ENCODE measurements around the gene DHX30. TPM values are rescaled to one million over a fixed set of nuclear protein-coding genes. Genes with fewer than 3 reads are reported as not detected.
"Not testable (repeated sequence)": the region's sequence is repeated elsewhere in the genome, so short reads cannot be mapped to it uniquely, and the experiment has no call there.

DHX30 gene
- total RNA-seq, 1 donor from 2014 or later: 55.0 TPM

- Histone ChIP-seq H3K9me3 (no peaks in the 10 kb centered on the region), H3K36me3 (peaks cover 0 to 39% of the 10 kb centered on the region in 2 donors), H3K27me3 (no peaks in the 10 kb centered on the region), H3K4me3 (peak overlapping the region; percentile 64 to 90), H3K27ac (peak overlapping the region; percentile 89), H3K4me1 (peaks cover 27% of the 10 kb centered on the region)
- intact Hi-C loops (cut with DNase I): loop anchor here (10.0 kb wide), 1 partner anchor 169 kb away; no protein-coding TSS in a partner anchor
- TF ChIP-seq POLR2AphosphoS5 (IDR thresholded peaks at IDR 0.05; ENCODE audit: insufficient read depth in 1 of 2, low read depth in 1 of 2) (no peak), POLR2A (IDR thresholded peaks at IDR 0.05) (no peak)
- TF ChIP-seq, protein P1, sequence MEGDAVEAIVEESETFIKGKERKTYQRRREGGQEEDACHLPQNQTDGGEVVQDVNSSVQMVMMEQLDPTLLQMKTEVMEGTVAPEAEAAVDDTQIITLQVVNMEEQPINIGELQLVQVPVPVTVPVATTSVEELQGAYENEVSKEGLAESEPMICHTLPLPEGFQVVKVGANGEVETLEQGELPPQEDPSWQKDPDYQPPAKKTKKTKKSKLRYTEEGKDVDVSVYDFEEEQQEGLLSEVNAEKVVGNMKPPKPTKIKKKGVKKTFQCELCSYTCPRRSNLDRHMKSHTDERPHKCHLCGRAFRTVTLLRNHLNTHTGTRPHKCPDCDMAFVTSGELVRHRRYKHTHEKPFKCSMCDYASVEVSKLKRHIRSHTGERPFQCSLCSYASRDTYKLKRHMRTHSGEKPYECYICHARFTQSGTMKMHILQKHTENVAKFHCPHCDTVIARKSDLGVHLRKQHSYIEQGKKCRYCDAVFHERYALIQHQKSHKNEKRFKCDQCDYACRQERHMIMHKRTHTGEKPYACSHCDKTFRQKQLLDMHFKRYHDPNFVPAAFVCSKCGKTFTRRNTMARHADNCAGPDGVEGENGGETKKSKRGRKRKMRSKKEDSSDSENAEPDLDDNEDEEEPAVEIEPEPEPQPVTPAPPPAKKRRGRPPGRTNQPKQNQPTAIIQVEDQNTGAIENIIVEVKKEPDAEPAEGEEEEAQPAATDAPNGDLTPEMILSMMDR (IDR thresholded peaks at IDR 0.05): no peak
- no peak for DNase-seq (ENCODE audit: extremely low spot score in 2 of 2)
Measured at GRCh38 chr3:47825590-47825989, 22.7 kb downstream of the DHX30 start.

DNA sequence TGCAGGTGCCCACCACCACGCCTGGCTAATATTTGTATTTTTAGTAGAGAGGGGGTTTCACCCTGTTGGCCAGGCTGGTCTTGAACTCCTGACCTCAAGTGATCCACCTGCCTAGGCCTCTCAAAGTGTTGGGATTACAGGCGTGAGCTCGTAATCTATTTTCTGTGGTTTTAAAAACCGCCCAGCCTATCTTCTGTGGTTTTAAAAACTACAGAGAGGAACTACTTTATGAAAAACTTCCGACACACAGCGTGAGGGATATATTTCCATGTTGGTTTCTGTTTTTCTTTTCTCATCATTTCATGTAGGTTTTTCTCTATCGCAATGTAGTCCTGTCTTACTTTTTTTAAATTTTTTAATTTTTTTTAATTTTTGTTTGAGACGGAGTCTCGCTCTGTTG, 26.5 kb downstream of the DHX30 start:
- not testable (repeated sequence) for H3K27me3 ChIP-seq; H3K9me3 ChIP-seq; H3K27ac ChIP-seq; DNase-seq (ENCODE audit: extremely low spot score in 2 of 2); H3K4me3 ChIP-seq
- peaks cover 0 to 69% of the 10 kb centered on the region in 2 donors for H3K36me3 ChIP-seq
- intact Hi-C loops (cut with DNase I): loop anchor here (10.0 kb wide), 1 partner anchor 165 kb away; no protein-coding TSS in a partner anchor
- H3K4me1 ChIP-seq: peaks cover 21% of the 10 kb centered on the region

GRCh38 chr3:47836986-47837385, 34.0 kb downstream of the DHX30 start:
- intact Hi-C loops (cut with DNase I): loop anchor here (5.0 kb wide), 1 partner anchor 315 kb away; no protein-coding TSS in a partner anchor
- TF ChIP-seq POLR2AphosphoS5 (IDR thresholded peaks at IDR 0.05; ENCODE audit: insufficient read depth in 1 of 2, low read depth in 1 of 2) (no peak), POLR2A (IDR thresholded peaks at IDR 0.05) (no peak)
- TF ChIP-seq, protein P1 (IDR thresholded peaks at IDR 0.05): no peak

GRCh38 chr3:47838503-47838902, 35.6 kb downstream of the DHX30 start:
- DNase-seq (ENCODE audit: extremely low spot score in 2 of 2): no peak
- intact Hi-C loops (cut with DNase I): loop anchor here (5.0 kb wide), 1 partner anchor 314 kb away; no protein-coding TSS in a partner anchor
- H3K9me3 ChIP-seq: no peaks in the 10 kb centered on the region
- H3K27ac ChIP-seq: no peak overlapping the region
- H3K4me3 ChIP-seq: no peak overlapping the region
- no peaks in the 10 kb centered on the region for H3K4me1 ChIP-seq
- TF ChIP-seq, protein P1 (IDR thresholded peaks at IDR 0.05): no peak
- TF ChIP-seq POLR2A (IDR thresholded peaks at IDR 0.05) (no peak), POLR2AphosphoS5 (IDR thresholded peaks at IDR 0.05; ENCODE audit: insufficient read depth in 1 of 2, low read depth in 1 of 2) (no peak)
- peaks cover 3 to 70% of the 10 kb centered on the region in 2 donors for H3K36me3 ChIP-seq
- no peaks in the 10 kb centered on the region for H3K27me3 ChIP-seq

More at GRCh38 chr3:47836986-47837385, 34.0 kb downstream of the DHX30 start:
- Histone ChIP-seq H3K36me3 (peaks cover 0 to 62% of the 10 kb centered on the region in 2 donors), H3K9me3 (no peaks in the 10 kb centered on the region), H3K4me1 (no peaks in the 10 kb centered on the region), H3K27ac (no peak overlapping the region), H3K4me3 (no peak overlapping the region), H3K27me3 (no peaks in the 10 kb centered on the region)
- DNase-seq (ENCODE audit: extremely low spot score in 2 of 2): no peak

- Histone ChIP-seq H3K4me1 (no peaks in the 10 kb centered on the region), H3K36me3 (peaks cover 3 to 77% of the 10 kb centered on the region in 2 donors)
- intact Hi-C loops (cut with DNase I): loop anchor here (10.0 kb wide), 1 partner anchor 143 kb away; no protein-coding TSS in a partner anchor
Measured at GRCh38 chr3:47841786-47842349, 38.9 kb downstream of the DHX30 start.

More at GRCh38 chr3:47841786-47842349, 38.9 kb downstream of the DHX30 start:
- no peak overlapping the region for H3K4me3 ChIP-seq
- no peak overlapping the region for H3K27ac ChIP-seq
- TF ChIP-seq, protein P1 (IDR thresholded peaks at IDR 0.05): no peak
- TF ChIP-seq POLR2A (IDR thresholded peaks at IDR 0.05) (no peak), POLR2AphosphoS5 (IDR thresholded peaks at IDR 0.05; ENCODE audit: insufficient read depth in 1 of 2, low read depth in 1 of 2) (no peak)
- no peaks in the 10 kb centered on the region for H3K27me3 ChIP-seq
- no peak for DNase-seq (ENCODE audit: extremely low spot score in 2 of 2)
- no peaks in the 10 kb centered on the region for H3K9me3 ChIP-seq
